IPS-18c (cell line): ENCODE measurements around the gene TTC23L.

Experiments
- H3K4me3 ChIP-seq: 2 replicates; pipeline ENCODE4 v1.7.0; 2013; ENCODE audit warnings: low read depth, mild to moderate bottlenecking, low read length, moderate library complexity; ENCODE audit not compliant: insufficient read depth
- H3K9me3 ChIP-seq: one replicate; pipeline ENCODE4 v1.6.1; 2013; ENCODE audit warnings: mild to moderate bottlenecking, low read length, moderate library complexity; ENCODE audit not compliant: control insufficient read depth, insufficient read depth

TTC23L gene

DNA sequence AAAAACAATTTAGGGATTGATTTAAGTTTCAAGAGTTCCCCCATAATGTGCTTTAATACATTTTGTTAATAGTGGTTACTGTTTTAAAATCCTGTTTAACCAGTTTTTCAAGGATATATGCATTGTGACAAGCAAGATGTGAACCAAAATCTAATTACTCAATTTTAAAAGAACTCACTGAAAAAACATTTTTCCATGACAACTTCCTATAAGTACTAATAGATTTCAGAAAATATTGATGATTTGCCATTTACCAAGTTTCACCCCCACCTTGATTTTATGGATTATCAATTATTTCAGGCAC is 85.5 kb downstream of the TTC23L start:
- no peak overlapping the region for H3K4me3 ChIP-seq
- no peaks in the 10 kb centered on the region for H3K9me3 ChIP-seq

DNA sequence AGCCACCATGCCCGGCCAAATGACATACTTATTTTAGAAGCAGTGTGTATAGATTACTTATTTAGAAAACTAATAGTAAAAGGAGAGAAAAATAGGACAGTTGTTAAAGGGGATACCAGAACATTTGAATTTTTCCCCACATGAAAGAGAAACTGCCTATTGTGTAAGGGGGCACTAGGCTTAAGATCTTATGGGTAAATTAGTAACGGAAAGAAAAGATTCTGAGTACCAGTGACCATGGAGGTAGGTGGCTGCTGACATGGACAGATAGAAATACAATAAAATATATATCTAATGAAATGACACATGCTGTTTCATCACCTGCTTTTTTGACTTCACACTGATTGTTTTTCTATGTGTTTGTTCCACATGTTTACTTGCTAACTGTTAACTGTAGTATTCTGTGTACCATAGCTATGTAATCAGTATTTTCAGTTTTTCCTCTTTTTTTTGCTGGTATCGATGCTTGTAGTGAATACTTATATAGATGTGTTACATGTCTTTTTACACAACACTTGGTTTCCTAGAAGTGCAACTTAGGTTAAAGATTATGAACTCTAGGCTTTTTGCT is 87.4 kb downstream of the TTC23L start:
- Histone ChIP-seq H3K4me3 (no peak overlapping the region), H3K9me3 (no peaks in the 10 kb centered on the region)

DNA sequence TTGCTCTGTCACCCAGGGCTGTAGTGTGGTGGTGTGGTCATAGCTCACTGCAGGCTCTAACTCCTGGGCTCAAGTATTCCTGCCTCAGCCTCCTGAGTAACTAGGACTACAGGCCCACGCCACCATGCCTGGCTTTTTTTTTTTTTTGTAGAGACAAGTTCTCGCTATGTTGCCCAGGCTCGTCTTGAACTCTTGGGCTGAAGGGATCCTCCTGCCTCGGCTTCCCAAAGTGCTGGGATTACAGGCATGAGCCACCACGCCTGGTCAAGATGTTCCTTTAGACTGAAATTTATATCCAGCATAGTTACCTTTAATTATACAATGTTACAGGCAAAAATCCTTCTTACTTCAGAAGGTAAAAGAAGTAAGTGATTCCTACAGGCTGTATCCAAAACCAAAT is 88.8 kb downstream of the TTC23L start:
- no peak overlapping the region for H3K4me3 ChIP-seq

DNA sequence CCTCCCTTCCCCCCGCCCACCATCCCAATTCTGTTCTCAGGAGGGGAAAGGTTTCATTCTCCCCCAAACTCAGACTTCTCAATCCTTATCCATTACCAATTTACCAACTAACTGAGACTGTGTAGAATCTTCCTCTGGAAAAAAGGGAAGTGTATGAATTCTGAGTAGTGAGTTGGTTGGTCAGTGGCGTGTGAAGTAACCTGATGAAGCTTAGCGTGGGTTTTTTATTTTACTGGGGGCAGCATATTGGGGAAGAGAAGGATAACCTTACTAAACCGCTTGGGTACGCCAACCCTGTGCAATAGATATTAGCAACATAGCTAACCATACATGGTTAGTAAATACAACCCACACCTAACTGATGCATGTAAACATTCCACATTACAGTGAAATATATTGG is 89.3 kb downstream of the TTC23L start:
- Histone ChIP-seq H3K9me3 (no peaks in the 10 kb centered on the region), H3K4me3 (no peak overlapping the region)

More for the DNA sequence above, 88.8 kb downstream of the TTC23L start:
- no peaks in the 10 kb centered on the region for H3K9me3 ChIP-seq

DNA sequence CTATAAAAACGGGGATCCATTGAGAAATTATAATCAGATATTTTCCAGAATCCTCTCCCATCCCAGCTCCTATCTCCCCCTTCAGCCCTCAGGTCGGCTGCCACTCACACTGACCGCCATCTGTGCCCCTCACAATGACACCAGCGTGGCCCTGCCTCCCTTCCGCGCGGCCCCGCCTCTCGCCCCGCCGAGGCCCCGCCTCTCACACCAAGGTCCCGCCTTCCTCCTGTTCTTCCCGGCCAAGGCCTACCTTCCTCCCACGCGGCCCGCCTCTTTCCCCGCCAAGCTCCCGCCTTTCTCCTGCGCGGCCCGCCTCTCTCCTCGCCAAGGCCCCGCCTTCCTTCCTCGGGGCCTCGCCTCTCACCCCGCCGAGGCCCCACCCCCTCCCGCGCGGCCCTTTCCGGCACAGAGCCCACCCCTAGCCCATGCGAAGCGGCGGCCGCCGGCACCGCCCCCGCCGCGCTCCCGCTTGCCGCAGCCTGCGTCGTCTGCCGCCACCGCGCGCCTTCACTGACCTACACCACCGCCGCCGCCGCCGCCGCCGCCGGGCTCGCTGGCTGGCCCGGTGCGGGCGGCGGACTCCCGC is 90.3 kb downstream of the TTC23L start, which contains the start of gene DNAJC21:
Gene DNAJC21, plus strand, starts transcription at position 426 of the 586 bp plus-strand sequence. CDS start 261 bp downstream, outside the sequence.
- Histone ChIP-seq H3K4me3 (peak within 1 kb of the TSS; percentile 94), H3K9me3 (no peaks in the 10 kb centered on the region)

DNA sequence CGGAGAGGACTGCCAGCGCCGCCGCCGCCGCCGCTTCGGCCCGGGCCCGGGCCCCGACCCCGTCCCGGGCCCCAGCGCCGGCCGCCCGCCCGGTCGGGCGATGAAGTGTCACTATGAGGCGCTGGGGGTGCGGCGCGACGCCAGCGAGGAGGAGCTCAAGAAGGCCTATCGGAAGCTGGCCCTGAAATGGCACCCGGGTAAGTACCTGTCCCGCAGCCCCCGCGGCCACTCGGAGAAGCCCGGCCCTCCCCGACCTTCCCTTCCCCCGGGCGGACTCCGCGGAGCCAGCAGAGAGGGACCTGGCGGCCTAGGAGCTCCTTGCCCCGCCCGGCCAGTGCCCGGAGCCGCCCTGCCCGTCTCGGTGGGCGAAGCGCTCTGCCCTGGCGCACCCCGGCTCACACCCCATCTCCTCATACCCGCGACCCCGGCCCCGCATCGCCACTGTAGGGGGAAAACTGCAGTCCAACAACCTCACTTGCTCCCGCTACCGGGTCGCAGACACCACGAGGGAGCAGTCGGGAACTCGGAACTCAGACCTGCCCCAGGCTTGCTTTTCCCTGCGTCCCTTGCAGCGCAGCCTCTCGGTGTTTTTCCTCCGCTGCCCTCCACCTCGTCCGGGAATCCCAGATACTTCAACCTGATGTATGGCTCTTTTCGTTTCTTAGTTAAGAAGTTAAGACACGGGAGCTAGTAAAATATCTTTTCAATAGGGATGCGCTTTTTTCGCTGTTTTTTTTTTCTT is 90.9 kb downstream of the TTC23L start:
- H3K4me3 ChIP-seq: peak overlapping the region; percentile 94

DNA sequence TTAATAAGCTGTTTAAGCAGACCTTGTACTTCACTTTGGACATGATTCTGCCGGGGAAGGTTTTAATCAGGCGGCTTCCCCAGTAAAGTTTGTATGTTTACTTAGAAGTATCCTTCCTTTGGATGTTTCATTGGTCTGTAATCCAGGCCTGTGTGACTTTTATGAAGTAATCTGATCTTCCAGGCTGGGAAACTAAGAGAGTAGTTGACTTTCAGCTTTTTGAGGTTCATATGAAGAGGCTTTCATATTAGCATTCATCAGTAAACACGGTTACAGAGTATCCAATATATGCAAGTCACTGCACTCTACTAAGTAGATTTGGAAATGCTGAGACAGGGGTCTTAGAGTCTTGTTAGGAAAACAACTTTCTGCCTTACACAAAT is 91.5 kb downstream of the TTC23L start:
- H3K9me3 ChIP-seq: no peaks in the 10 kb centered on the region
- peak overlapping the region; percentile 94 for H3K4me3 ChIP-seq

More for the DNA sequence above, 90.9 kb downstream of the TTC23L start:
- H3K9me3 ChIP-seq: no peaks in the 10 kb centered on the region

DNA sequence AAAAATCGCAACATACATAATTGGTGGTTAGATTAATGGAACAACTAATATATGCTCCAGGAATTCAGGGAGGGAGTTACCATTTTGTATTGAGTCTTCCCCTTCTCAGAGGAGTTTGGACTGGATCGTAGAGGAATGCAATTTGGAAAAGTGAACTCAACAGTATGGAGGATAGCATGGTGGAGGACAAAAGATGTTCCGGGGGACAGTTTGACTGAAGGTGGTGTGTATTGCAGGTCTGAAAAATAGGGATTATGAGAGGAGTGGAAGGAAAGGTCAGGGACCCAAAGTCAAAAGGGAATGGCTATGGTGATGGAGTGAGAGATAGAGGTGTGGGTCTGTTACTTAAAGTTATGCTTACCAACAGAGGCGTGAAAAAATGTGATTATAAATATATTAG is 91.9 kb downstream of the TTC23L start:
- Histone ChIP-seq H3K9me3 (no peaks in the 10 kb centered on the region), H3K4me3 (peak overlapping the region; percentile 94; the same call in 1 of the 2 replicates)

DNA sequence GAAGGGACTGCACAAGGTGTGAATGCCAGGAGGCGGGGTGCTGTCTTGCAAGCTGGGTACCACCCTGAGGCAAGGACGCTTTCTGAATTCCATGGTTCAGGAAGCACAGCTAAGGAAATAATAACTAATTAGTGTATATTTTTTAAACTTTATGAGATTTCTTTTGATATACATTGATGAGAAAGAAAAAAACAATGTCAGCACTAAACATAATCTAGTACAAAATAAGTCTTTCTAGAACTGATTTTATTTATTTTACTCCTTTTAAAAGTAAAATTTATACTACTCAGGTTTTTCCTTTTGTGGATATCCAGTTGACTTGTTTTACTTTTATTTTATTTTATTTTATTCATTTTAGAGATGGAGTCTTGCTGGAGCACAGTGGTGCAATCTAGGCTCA is 94.0 kb downstream of the TTC23L start:
- no peak overlapping the region for H3K4me3 ChIP-seq

DNA sequence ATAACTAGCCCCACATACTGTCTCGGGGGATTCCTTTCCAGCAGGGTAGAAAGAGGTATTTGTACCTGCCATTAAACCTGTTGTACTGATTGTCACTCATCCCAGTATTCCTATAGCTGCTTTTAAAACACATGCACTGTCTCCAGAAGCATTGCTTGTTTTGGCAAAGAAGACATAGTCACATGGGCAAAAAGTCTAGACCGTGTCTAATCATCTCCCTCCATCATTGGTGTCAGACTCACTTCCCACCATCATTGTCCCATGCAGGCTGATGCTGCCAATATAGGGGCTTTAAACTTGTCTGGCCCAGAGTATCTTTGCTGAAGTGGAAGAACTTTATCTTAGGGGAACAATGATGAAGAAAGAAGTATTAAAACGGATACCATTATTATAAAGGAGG is 103.0 kb downstream of the TTC23L start:
- H3K4me3 ChIP-seq: no peak overlapping the region

More for the DNA sequence above, 94.0 kb downstream of the TTC23L start:
- no peaks in the 10 kb centered on the region for H3K9me3 ChIP-seq

DNA sequence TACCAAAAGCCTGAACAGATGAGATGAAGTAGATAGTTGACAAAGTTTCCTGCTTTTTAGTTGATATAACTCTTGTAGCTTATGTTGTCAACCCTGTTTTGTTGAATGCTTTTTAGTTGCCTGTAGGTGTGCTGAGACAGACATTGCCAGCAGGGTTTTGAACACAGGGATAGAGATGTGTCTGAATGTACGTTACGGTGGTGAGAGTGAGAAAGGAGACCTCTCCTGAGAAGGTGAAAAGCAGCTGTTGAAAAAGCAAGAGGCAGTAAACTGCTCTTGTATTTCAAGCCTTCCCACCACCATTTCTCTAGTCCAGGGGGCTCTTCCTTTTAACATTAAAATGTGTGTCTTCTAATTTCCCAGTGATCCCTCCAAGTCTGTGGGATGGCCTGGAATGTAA is 105.1 kb downstream of the TTC23L start:
- Histone ChIP-seq H3K9me3 (no peaks in the 10 kb centered on the region), H3K4me3 (no peak overlapping the region)

More for the DNA sequence above, 103.0 kb downstream of the TTC23L start:
- no peaks in the 10 kb centered on the region for H3K9me3 ChIP-seq

DNA sequence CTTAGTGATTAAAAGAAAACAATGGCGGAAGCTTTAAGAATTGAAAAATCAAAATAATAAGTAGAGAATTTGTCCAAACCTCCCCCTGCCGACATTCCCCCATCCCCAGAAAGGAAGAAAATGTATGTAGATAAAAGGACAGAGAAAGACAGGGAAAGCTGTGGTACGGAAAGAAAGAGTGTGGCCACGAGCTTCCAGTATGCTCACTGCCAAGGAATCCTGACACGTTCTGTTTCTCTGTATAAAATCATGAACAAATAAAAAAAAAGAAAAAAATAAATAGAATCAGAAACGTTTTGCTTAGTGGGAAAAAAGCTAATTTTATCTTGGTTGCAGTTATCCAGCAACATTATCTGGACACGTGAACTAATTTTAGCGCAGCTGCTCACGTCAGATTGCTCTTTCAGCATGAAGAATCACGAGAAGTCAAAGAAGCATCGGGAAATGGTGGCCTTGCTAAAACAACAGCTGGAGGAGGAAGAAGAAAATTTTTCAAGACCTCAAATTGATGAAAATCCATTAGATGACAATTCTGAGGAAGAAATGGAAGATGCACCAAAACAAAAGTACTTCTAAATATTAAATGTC is 105.6 kb downstream of the TTC23L start:
- H3K4me3 ChIP-seq: no peak overlapping the region
- no peaks in the 10 kb centered on the region for H3K9me3 ChIP-seq
